Loucy (cell line): ENCODE measurements around the gene STXBP1.

Experiments
- H2AFZ ChIP-seq: fragments of 200-600 bp; sonication (generic); 2 replicates; pipeline ENCODE4 v1.6.0; 2016; ENCODE audit warnings: antibody characterized with exemption, mild to moderate bottlenecking, low read length, moderate library complexity
- H3F3A ChIP-seq: fragments of 200-600 bp; 2 replicates; pipeline ENCODE4 v1.6.0; 2016; ENCODE audit warnings: antibody characterized with exemption, low read depth, mild to moderate bottlenecking
- H3K27me3 ChIP-seq: fragments of 200-600 bp; sonication (generic); 2 replicates; pipeline ENCODE4 v1.6.1; 2014; ENCODE audit warnings: low read length, mild to moderate bottlenecking; ENCODE audit not compliant: insufficient read depth, poor library complexity, severe bottlenecking
- H3K36me3 ChIP-seq: fragments of 200-600 bp; sonication (generic); 2 replicates; pipeline ENCODE4 v1.6.1; 2016; ENCODE audit warnings: low read length; ENCODE audit not compliant: insufficient read depth
- H3K4me1 ChIP-seq: fragments of 200-600 bp; sonication (generic); 2 replicates; pipeline ENCODE4 v1.5.1; 2014; ENCODE audit warnings: low read length, mild to moderate bottlenecking; ENCODE audit not compliant: insufficient read depth, poor library complexity, severe bottlenecking
- H3K4me2 ChIP-seq: fragments of 200-600 bp; sonication (generic); 2 replicates; pipeline ENCODE4 v1.6.0; 2014; ENCODE audit warnings: antibody characterized with exemption, low read length, low read depth, mild to moderate bottlenecking; ENCODE audit not compliant: poor library complexity, severe bottlenecking
- H3K4me3 ChIP-seq: fragments of 200-600 bp; sonication (generic); 2 replicates; pipeline ENCODE4 v1.5.1; 2014; ENCODE audit warnings: low read length, mild to moderate bottlenecking, mixed read lengths; ENCODE audit not compliant: poor library complexity, severe bottlenecking
- H3K79me2 ChIP-seq: fragments of 200-600 bp; sonication (generic); 2 replicates; pipeline ENCODE4 v1.6.1; 2014; ENCODE audit warnings: low read length; ENCODE audit not compliant: insufficient read depth
- H3K9ac ChIP-seq: fragments of 200-600 bp; sonication (generic); 2 replicates; pipeline ENCODE4 v1.6.0; 2014; ENCODE audit warnings: mild to moderate bottlenecking, low read depth, low read length, moderate library complexity; ENCODE audit not compliant: poor library complexity, severe bottlenecking
- H3K9me2 ChIP-seq: fragments of 200-600 bp; sonication (generic); replicated peaks from 2 replicates; pipeline ENCODE4 v1.6.1; 2016; ENCODE audit warnings: low read depth, low read length, mixed read lengths
- H3K9me3 ChIP-seq: fragments of 200-600 bp; sonication (generic); 2 replicates; pipeline ENCODE4 v1.6.1; 2014; ENCODE audit warnings: mild to moderate bottlenecking, antibody characterized with exemption, low read length, low read depth; ENCODE audit not compliant: insufficient read depth
- H4K20me1 ChIP-seq: fragments of 200-600 bp; sonication (generic); 2 replicates; pipeline ENCODE4 v1.6.0; 2014; ENCODE audit warnings: antibody characterized with exemption, low read length, mild to moderate bottlenecking; ENCODE audit not compliant: insufficient read depth, poor library complexity, severe bottlenecking
- CTCF ChIP-seq: fragments of 200-600 bp; sonication (generic); conservative IDR thresholded peaks from 2 replicates; pipeline ENCODE4 v1.5.1; 2014; ENCODE audit warnings: mild to moderate bottlenecking, antibody characterized with exemption, low read length
- EZH2phosphoT487 ChIP-seq: fragments of 200-600 bp; IDR thresholded peaks from 2 replicates; pipeline ENCODE4 v1.6.1; 2018; ENCODE audit warnings: antibody characterized with exemption, mild to moderate bottlenecking, moderate library complexity, borderline replicate concordance

The STXBP1 gene

GRCh38 chr9:127587966-127588365, 24.1 kb upstream of the STXBP1 start:
- Histone ChIP-seq H3K79me2 (no peaks in the 10 kb centered on the region), H3K36me3 (no peaks in the 10 kb centered on the region), H3K4me2 (no peak overlapping the region), H3K9me3 (no peaks in the 10 kb centered on the region), H2AFZ (no peak overlapping the region), H3K4me3 (no peak overlapping the region), H3F3A (no peaks in the 10 kb centered on the region), H3K4me1 (no peaks in the 10 kb centered on the region), H3K27me3 (no peaks in the 10 kb centered on the region), H4K20me1 (no peaks in the 10 kb centered on the region), H3K9ac (no peak overlapping the region), H3K9me2 (no peaks in the 10 kb centered on the region)
- TF ChIP-seq CTCF (no peak), EZH2phosphoT487 (no peak)

DNA sequence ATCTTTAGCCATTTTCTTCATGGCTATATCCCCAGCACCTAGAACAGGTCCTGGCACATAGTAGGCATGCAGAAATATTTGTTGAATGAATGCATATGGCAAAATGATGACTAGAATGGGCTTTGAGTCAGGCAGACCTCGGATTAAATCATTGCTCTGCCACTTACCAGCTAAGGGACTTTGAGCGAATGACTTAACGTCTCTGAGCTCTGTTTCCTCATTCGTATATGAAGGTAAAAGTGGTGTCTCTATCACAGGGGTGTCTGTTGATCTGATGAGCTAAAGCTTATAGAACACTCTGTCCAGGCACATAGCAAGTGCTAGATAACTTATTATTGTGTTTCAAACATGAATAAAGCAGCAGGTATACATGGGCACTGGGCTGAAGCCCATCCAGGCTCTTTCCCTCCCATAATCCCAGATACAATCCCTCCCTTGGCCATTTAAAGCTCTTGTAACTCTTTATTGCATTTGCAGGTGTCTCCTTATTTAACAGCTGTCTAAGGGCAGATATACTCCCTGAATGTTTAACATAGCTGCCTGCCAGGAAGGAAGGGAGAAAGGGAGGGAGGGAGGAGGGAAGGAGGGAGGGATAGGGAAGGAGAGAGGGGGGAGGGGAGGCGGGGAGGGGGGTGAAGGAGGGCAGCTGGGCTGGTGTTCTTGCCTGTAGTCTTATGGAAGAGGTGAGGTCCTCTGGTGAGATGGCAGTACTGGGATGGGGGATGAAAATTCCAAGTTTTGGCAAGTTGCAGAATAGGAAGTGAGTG, 23.2 kb upstream of the STXBP1 start:
- no peaks in the 10 kb centered on the region for H3K36me3 ChIP-seq
- no peaks in the 10 kb centered on the region for H3K27me3 ChIP-seq
- no peak overlapping the region for H3K4me2 ChIP-seq
- H3K9ac ChIP-seq: no peak overlapping the region
- H3F3A ChIP-seq: no peaks in the 10 kb centered on the region
- no peaks in the 10 kb centered on the region for H3K79me2 ChIP-seq
- no peak overlapping the region for H2AFZ ChIP-seq
- H3K4me3 ChIP-seq: no peak overlapping the region
- no peak for TF ChIP-seq CTCF
- no peak for TF ChIP-seq EZH2phosphoT487
- no peaks in the 10 kb centered on the region for H4K20me1 ChIP-seq
- no peaks in the 10 kb centered on the region for H3K9me3 ChIP-seq
- no peaks in the 10 kb centered on the region for H3K9me2 ChIP-seq
- no peaks in the 10 kb centered on the region for H3K4me1 ChIP-seq

DNA sequence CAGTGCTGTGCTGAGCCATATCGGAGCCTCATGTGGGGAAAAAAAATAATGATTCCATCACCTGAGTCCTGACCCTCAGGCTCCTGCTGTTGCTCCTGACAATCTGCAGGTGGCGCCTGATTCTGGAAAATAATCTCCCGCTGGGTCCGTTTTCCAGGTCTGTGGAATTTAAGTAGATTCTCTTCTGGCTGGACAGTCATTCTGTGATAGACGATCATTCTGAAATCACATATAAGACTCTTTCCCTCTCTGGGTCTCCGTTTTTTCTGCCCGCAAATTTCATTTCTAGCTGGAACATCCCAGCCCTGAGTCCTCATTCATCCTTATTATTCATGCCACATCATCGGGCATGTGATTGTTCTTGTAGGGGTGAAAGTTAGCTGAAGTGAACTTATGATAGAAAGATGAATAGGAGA, 22.1 kb upstream of the STXBP1 start:
- Histone ChIP-seq H4K20me1 (no peaks in the 10 kb centered on the region), H3K4me2 (no peak overlapping the region), H3K9me2 (no peaks in the 10 kb centered on the region), H3K27me3 (no peaks in the 10 kb centered on the region), H3K4me3 (no peak overlapping the region), H2AFZ (no peak overlapping the region), H3K4me1 (no peaks in the 10 kb centered on the region), H3K9me3 (no peaks in the 10 kb centered on the region), H3K36me3 (no peaks in the 10 kb centered on the region), H3F3A (no peaks in the 10 kb centered on the region), H3K9ac (no peak overlapping the region), H3K79me2 (no peaks in the 10 kb centered on the region)
- TF ChIP-seq CTCF: peak; percentile 94
- TF ChIP-seq EZH2phosphoT487: no peak
